ENCODE results near the gene CDCA4.

Gene CDCA4

DNA sequence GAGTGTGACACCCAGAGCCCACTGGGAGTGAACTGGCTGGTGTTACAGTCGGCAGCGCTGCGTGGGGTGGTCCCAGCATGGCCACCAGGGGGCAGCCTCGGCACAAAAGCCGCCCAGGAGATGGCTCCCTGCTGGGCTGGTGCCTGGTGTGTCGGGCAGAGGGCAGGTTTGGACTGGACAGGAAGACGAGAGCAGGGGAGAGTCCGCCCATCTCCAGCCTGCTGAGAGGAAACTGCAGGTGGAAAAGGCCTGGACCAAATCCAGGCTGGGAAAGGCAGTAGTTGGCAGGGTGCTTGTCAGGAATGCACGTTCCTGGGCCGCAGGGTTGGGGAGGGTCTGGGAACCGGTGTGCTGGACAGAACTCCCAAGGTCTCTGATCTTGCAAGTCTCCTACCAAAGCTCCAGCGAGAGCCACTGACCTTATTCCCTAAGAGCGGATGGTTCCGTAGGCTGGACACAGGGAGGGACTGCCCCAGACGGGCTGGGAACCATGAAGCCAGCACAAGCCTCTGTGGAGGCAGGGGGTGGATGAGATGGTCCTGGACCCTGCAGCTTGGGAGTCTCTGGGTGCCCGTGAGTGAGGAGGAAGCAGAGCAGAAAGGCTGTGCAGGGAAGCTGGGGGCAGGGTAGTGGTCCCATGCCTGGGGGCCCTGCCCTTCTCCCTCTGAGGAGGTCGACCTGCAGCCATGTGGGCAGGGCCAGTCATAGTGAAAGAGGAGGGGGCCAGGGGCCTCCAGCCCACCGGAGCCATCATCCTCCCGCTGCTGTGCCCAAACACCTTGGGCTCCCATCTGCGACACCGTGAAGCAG is 44.5 kb downstream of the CDCA4 start:
- H3K9me3 ChIP-seq (ENCODE audit: insufficient read depth, low read depth, low read length): no peaks in the 10 kb centered on the region
- peaks cover 13% of the 10 kb centered on the region; the same call in 1 of the 2 replicates for H3K4me1 ChIP-seq (ENCODE audit: insufficient read depth, low read length)
- WGBS: 57% methylated on average over 21 of the region's 21 CpGs
- no peak overlapping the region for H3K4me3 ChIP-seq (ENCODE audit: low read length)
- no peak overlapping the region for H3K9ac ChIP-seq (ENCODE audit: low read depth, low read length)
- no peaks in the 10 kb centered on the region for H3K36me3 ChIP-seq (ENCODE audit: insufficient read depth, low read length)
- H3K27ac ChIP-seq (ENCODE audit: low read depth, low read length): no peak overlapping the region
- H3K27me3 ChIP-seq (ENCODE audit: insufficient read depth, low read length): peaks cover 42% of the 10 kb centered on the region

DNA sequence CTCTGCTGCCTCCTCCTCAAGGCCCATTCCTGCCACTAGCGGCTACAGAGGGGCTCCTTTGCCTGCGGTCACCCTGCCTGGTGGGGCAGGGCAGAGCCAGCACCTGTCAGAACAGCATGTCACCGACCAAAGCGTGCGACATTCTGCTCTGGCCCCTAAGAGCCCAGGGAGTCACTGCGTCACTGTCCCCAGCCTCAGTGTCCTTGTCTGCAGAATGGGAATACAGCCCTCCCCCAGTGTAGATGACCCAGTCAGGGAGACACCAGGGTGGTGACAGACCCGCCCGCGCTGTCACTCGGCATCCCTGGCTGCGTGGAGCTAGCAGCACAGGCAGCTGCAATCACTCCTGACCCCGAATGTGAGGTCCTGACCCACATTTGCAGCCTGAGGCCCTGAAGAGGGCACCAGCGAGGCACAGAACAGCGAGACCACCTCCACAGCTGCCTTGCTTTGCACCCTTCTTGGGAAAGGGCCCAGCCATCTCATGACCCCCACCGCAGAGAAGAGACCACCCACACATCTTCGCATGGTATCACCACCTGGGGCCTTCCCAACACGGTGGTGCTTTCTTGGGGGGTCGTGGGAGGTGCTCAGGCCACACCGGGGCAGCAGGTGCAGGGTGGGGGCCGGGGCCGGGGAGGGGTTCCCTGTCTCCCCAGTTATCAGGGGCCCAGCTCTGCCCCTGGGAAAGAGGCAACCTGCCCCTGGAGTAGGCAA is 45.2 kb downstream of the CDCA4 start:
- Histone ChIP-seq H3K36me3 (ENCODE audit: insufficient read depth, low read length) (no peaks in the 10 kb centered on the region), H3K9me3 (ENCODE audit: insufficient read depth, low read depth, low read length) (no peaks in the 10 kb centered on the region), H3K4me3 (ENCODE audit: low read length) (no peak overlapping the region), H3K27ac (ENCODE audit: low read depth, low read length) (no peak overlapping the region), H3K27me3 (ENCODE audit: insufficient read depth, low read length) (peaks cover 41% of the 10 kb centered on the region), H3K9ac (ENCODE audit: low read depth, low read length) (no peak overlapping the region), H3K4me1 (ENCODE audit: insufficient read depth, low read length) (peaks cover 13% of the 10 kb centered on the region; the same call in 1 of the 2 replicates)
- WGBS: 66% methylated on average over 21 of the region's 21 CpGs

DNA sequence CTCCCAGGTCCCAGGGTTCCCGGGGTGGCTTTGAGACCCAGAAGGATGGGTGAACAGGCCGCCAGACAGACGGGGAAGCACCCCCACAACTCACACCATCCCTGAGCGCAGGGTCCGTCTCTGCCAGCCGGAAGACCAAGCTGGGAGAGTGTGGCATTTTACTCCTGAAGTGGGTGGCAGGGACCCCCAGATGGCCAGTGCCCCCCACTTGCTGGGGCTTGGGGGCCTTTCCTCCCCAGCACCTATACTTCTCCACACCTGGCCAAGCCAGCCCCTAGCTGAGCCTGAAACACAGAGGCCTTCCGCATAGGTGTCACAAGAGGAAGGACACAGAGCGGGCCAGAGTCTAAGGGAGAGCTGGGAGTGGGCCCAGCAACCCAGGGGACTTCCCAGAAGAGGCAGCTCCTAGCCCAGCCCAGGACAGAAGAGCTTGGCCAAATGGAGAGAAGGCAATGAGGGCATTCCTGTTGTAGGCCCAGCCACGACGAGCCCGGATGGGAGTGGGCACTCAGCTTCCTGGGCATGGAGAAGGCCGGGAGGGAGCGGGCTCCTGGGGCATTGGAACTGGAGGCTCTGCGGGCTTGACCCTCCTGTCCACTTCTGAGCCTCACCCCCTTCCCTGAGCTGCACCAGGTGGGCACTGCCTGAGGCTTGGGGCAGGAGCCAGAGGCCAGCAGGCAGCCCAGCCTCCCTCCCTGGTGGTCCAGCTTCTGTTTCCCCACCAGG is 46.1 kb downstream of the CDCA4 start:
- H3K36me3 ChIP-seq (ENCODE audit: insufficient read depth, low read length): no peaks in the 10 kb centered on the region
- H3K4me3 ChIP-seq (ENCODE audit: low read length): no peak overlapping the region
- whole genome bisulfite sequencing: 93% methylated on average over 14 of the region's 14 CpGs
- H3K9me3 ChIP-seq (ENCODE audit: insufficient read depth, low read depth, low read length): no peaks in the 10 kb centered on the region
- H3K27me3 ChIP-seq (ENCODE audit: insufficient read depth, low read length): peaks cover 33% of the 10 kb centered on the region
- no peak overlapping the region for H3K9ac ChIP-seq (ENCODE audit: low read depth, low read length)
- H3K27ac ChIP-seq (ENCODE audit: low read depth, low read length): no peak overlapping the region
- peaks cover 13% of the 10 kb centered on the region; the same call in 1 of the 2 replicates for H3K4me1 ChIP-seq (ENCODE audit: insufficient read depth, low read length)

DNA sequence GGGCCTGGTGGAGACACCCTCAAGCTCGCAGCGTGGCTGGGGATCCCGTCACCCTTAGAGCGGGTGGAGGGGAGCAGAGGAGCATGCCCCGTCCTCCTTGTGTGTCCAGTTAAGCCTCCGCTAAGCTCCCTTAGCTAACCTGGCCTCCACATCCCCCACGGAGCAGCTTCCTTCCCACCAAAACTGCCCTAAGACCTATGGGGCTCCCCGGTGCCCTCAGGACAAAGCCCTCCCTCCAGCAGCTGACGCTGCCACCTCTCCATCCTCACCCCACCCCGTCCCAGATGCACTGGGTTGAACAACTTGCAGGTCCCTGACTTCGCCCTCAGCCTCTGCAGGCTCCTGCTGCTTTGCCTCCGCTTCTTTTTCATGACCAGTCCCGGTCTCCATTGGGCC is 46.7 kb downstream of the CDCA4 start:
- Histone ChIP-seq H3K9ac (ENCODE audit: low read depth, low read length) (no peak overlapping the region), H3K4me1 (ENCODE audit: insufficient read depth, low read length) (peaks cover 15% of the 10 kb centered on the region; the same call in 1 of the 2 replicates), H3K27me3 (ENCODE audit: insufficient read depth, low read length) (peaks cover 26% of the 10 kb centered on the region), H3K36me3 (ENCODE audit: insufficient read depth, low read length) (no peaks in the 10 kb centered on the region), H3K9me3 (ENCODE audit: insufficient read depth, low read depth, low read length) (no peaks in the 10 kb centered on the region), H3K27ac (ENCODE audit: low read depth, low read length) (no peak overlapping the region), H3K4me3 (ENCODE audit: low read length) (no peak overlapping the region)
- WGBS: 78% methylated on average over 13 of the region's 13 CpGs

DNA sequence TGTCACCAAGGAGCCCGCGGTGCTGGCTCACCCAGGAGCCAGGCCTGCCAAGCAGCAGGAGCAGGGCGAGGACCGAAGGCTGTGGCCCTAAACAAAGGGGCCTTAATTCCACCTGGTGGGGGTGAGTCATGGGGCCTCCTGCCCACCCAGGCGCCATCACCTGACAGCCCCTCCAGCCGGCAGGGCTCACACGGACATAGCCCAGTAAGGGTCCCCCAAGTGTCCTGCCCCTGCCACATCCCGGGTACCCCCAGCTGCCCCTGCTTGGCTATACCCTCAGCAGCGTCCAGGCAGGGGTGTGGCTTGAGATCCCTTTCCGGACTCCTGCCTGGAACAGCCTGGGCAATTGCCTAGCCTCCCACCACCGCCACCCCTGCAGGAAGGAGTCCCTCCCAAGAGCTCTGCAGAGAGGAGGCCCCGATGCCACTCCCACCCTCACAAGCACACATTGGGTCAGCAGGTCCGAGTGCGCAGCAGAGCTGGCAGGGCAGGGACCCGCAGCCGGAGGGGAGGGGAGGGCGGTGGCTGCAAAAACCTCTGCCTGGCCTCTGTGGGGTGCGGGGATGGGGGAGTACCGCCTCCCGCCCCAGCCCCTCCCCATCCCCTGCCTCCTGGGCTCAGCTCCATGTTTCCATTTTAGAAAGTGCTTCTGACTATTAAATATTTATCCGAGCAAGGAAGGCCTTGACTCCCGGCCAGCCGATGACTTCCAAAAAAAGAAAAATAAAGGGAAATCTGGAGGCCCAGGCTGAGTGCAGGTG is 47.3 kb downstream of the CDCA4 start:
- Histone ChIP-seq H3K27me3 (ENCODE audit: insufficient read depth, low read length) (peaks cover 20% of the 10 kb centered on the region), H3K9ac (ENCODE audit: low read depth, low read length) (no peak overlapping the region), H3K27ac (ENCODE audit: low read depth, low read length) (no peak overlapping the region), H3K9me3 (ENCODE audit: insufficient read depth, low read depth, low read length) (no peaks in the 10 kb centered on the region), H3K36me3 (ENCODE audit: insufficient read depth, low read length) (no peaks in the 10 kb centered on the region), H3K4me3 (ENCODE audit: low read length) (no peak overlapping the region), H3K4me1 (ENCODE audit: insufficient read depth, low read length) (peaks cover 13% of the 10 kb centered on the region)
- WGBS: 37% methylated on average over 23 of the region's 23 CpGs

DNA sequence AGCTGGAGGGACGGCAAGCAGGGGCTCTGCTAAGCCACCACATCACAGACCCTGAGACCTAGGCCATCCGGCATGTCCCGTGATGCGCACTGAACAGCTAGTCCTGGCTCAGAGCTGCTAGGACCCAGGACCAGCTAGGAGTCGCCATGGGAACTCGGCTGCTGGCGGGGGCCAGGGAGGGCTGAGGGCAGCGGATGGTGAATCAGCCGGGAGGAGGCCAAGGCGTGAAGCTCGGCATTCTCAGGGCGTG is 47.8 kb downstream of the CDCA4 start:
- Histone ChIP-seq H3K27ac (ENCODE audit: low read depth, low read length) (no peak overlapping the region), H3K9me3 (ENCODE audit: insufficient read depth, low read depth, low read length) (no peaks in the 10 kb centered on the region), H3K9ac (ENCODE audit: low read depth, low read length) (no peak overlapping the region; the same call in 1 of the 2 replicates), H3K4me1 (ENCODE audit: insufficient read depth, low read length) (peaks cover 18% of the 10 kb centered on the region), H3K4me3 (ENCODE audit: low read length) (no peak overlapping the region), H3K36me3 (ENCODE audit: insufficient read depth, low read length) (no peaks in the 10 kb centered on the region), H3K27me3 (ENCODE audit: insufficient read depth, low read length) (peaks cover 18% of the 10 kb centered on the region)
- WGBS: 57% methylated on average over 12 of the region's 12 CpGs

DNA sequence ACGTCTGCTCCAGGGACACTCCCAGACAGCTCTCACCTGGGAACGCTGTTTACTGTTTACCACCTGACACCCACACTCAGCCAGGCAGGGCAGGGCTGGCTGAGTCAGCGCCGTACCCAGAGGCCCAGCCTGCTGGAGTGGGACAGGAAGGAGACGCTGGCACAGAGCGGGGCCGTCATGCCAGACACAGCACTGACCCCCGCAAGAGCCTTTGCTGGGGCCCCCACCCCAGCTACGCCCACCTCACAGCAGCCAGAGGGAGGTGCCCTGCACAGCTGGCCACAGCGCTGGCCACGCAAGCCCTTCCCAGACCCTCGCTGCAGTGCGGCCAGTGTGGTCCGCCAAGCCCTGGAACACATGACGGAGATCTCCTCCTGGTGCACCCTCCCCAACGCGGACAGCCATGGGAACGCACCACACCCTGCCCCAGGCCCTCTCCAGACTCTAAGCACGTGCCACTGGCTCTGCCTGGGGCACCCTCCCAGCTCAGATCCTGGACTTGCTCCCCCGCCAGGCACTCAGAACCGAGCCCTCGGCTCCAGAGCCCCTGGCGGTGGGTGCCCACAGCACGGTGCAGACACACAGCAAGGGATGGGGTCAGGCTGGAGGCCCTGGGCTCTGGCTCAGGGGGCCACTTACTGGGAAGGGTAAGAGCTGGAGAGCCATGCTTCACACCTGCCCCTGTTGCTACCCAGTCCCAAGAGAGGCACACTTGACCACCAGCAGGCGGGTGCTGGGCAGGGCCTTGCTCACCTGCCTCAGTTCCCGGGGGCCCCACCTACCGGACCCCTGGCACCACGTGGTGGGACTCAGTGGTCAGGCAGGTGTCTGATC is 48.4 kb downstream of the CDCA4 start:
- no peak overlapping the region; the same call in 1 of the 2 replicates for H3K9ac ChIP-seq (ENCODE audit: low read depth, low read length)
- H3K27me3 ChIP-seq (ENCODE audit: insufficient read depth, low read length): peaks cover 13% of the 10 kb centered on the region
- H3K4me1 ChIP-seq (ENCODE audit: insufficient read depth, low read length): peaks cover 21% of the 10 kb centered on the region
- no peak overlapping the region for H3K4me3 ChIP-seq (ENCODE audit: low read length)
- H3K36me3 ChIP-seq (ENCODE audit: insufficient read depth, low read length): no peaks in the 10 kb centered on the region
- no peak overlapping the region for H3K27ac ChIP-seq (ENCODE audit: low read depth, low read length)
- H3K9me3 ChIP-seq (ENCODE audit: insufficient read depth, low read depth, low read length): no peaks in the 10 kb centered on the region
- WGBS: 85% methylated on average over 28 of the region's 28 CpGs

DNA sequence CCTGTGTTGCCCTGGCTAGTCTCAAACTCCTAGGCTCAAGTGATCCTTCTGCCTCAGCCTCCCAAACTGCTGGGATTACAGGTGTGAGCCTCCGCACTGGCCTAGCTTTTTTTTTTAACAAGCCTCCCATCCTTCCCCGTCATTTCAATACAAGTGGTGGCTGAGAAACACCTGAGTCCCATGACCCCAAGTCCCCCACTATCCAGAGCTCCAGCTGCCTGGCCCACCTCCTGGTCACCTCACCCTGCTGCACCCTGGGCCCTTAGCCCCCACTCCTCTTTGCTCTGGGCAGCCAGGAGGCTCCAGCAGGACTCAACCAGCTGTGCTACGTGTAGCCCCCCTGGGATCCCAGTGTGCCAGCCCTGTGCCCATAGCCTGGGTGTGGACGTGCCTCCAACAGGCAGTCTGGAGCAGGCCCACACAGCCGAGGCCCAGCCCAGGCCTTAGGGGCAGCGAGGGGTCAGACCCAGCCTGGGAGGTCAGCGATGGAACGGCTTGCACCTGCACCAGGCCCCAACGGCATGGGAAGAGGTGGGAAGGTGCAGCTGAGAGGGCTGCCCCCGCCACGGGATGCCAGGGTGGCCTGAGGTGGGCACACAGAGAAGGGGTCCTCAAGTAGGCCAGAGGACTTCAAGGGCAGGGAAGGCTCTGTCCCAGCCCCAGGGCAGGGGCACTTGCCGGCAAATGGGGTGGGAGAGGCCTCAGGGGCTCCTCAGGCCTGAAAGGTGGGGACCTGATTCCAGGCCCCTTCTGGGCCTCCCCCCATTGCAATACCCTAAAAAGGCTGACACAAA is 49.2 kb downstream of the CDCA4 start:
- H3K9ac ChIP-seq (ENCODE audit: low read depth, low read length): no peak overlapping the region
- H3K27me3 ChIP-seq (ENCODE audit: insufficient read depth, low read length): peaks cover 9% of the 10 kb centered on the region
- no peak overlapping the region for H3K27ac ChIP-seq (ENCODE audit: low read depth, low read length)
- H3K36me3 ChIP-seq (ENCODE audit: insufficient read depth, low read length): no peaks in the 10 kb centered on the region
- no peaks in the 10 kb centered on the region for H3K9me3 ChIP-seq (ENCODE audit: insufficient read depth, low read depth, low read length)
- no peak overlapping the region for H3K4me3 ChIP-seq (ENCODE audit: low read length)
- peaks cover 27% of the 10 kb centered on the region for H3K4me1 ChIP-seq (ENCODE audit: insufficient read depth, low read length)
- whole genome bisulfite sequencing: 90% methylated on average over 12 of the region's 12 CpGs

DNA sequence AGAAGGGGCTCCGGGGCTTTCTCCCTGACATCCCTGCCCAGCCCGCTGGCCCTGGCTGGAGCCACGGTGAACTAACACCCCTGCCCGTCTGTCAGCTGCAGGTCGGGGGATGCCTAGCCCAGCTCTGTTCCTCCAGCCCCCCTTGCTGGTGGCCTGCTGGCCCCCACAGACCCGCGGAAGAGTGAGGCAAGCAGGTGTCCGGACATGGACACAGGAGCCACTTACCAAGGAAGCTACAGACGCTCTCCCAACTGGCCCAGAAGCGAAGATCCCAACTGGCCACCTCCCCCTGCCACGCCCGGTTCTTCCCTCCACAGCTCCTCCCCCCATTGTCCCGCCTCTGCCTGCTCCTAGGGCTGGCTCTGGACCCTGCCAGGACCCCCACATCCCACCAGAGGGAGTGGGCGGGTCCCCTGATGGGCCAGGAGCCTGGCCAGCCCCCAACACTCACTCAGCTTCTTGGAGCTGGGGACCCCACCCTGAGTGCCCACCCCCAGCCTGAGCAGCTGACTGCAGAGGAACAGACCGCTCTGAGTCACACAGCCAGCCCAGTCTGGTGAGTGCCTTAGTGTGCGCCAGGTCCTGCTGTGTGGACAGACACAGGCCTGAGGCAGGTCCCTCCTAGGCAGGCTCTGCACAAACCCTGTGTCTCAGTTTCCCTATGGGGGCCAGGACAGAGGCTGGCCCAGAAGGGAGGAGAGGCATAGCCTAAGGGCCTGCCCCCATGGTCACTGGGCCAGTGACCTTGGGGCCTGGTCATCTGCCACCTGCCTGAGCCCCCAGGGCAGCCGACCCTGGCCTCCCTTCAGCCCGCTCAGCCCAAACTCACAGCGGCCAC is 50.4 kb downstream of the CDCA4 start:
- Histone ChIP-seq H3K4me3 (ENCODE audit: low read length) (no peak overlapping the region), H3K36me3 (ENCODE audit: insufficient read depth, low read length) (no peaks in the 10 kb centered on the region), H3K27ac (ENCODE audit: low read depth, low read length) (no peak overlapping the region), H3K27me3 (ENCODE audit: insufficient read depth, low read length) (peaks cover 4% of the 10 kb centered on the region; the same call in 1 of the 2 replicates), H3K9me3 (ENCODE audit: insufficient read depth, low read depth, low read length) (no peaks in the 10 kb centered on the region), H3K4me1 (ENCODE audit: insufficient read depth, low read length) (peaks cover 28% of the 10 kb centered on the region), H3K9ac (ENCODE audit: low read depth, low read length) (no peak overlapping the region)
- WGBS: 61% methylated on average over 19 of the region's 19 CpGs

Measured in HUES64 (cell line).